ENCODE data around the gene SIRT3. TPM values are rescaled to one million over a fixed set of nuclear protein-coding genes. Genes with fewer than 3 reads are reported as not detected.

SIRT3 gene
- total RNA-seq, 1 donor from 2014 or later, result 11.4 TPM

GRCh38 chr11:202490-202889, 33.7 kb downstream of the SIRT3 start:
- Histone ChIP-seq H3K36me3 (ENCODE audit: control insufficient read depth, insufficient read depth, low read length) (no peaks in the 10 kb centered on the region), H3K4me3 (ENCODE audit: low read depth, low read length) (no peak overlapping the region), H3K27me3 (ENCODE audit: control insufficient read depth, insufficient read depth, low read length) (no peaks in the 10 kb centered on the region)
- TF ChIP-seq CTCF (IDR thresholded peaks at IDR 0.05; ENCODE audit: insufficient read depth, low read length, poor library complexity, severe bottlenecking), result no peak
- no peak for DNase-seq (ENCODE audit: low read depth)

- Histone ChIP-seq H3K4me3 (ENCODE audit: low read depth, low read length) (no peak overlapping the region), H3K27me3 (ENCODE audit: control insufficient read depth, insufficient read depth, low read length) (no peaks in the 10 kb centered on the region), H3K36me3 (ENCODE audit: control insufficient read depth, insufficient read depth, low read length) (no peaks in the 10 kb centered on the region)
- no peak for DNase-seq (ENCODE audit: low read depth)
- no peak for TF ChIP-seq CTCF (IDR thresholded peaks at IDR 0.05; ENCODE audit: insufficient read depth, low read length, poor library complexity, severe bottlenecking)
Measured at GRCh38 chr11:201966-202365, 34.2 kb downstream of the SIRT3 start.

GRCh38 chr11:200224-201003, 35.7 kb downstream of the SIRT3 start:
- Histone ChIP-seq H3K4me3 (ENCODE audit: low read depth, low read length) (no peak overlapping the region), H3K36me3 (ENCODE audit: control insufficient read depth, insufficient read depth, low read length) (no peaks in the 10 kb centered on the region), H3K27me3 (ENCODE audit: control insufficient read depth, insufficient read depth, low read length) (no peaks in the 10 kb centered on the region)
- no peak for DNase-seq (ENCODE audit: low read depth)
- TF ChIP-seq CTCF (IDR thresholded peaks at IDR 0.05; ENCODE audit: insufficient read depth, low read length, poor library complexity, severe bottlenecking), result no peak

GRCh38 chr11:199782-200181, 36.4 kb downstream of the SIRT3 start:
- H3K4me3 ChIP-seq (ENCODE audit: low read depth, low read length), result no peak overlapping the region
- no peaks in the 10 kb centered on the region for H3K36me3 ChIP-seq (ENCODE audit: control insufficient read depth, insufficient read depth, low read length)
- DNase-seq (ENCODE audit: low read depth), result no peak
- no peaks in the 10 kb centered on the region for H3K27me3 ChIP-seq (ENCODE audit: control insufficient read depth, insufficient read depth, low read length)
- TF ChIP-seq CTCF (IDR thresholded peaks at IDR 0.05; ENCODE audit: insufficient read depth, low read length, poor library complexity, severe bottlenecking), result no peak

- no peaks in the 10 kb centered on the region for H3K27me3 ChIP-seq (ENCODE audit: control insufficient read depth, insufficient read depth, low read length)
- H3K4me3 ChIP-seq (ENCODE audit: low read depth, low read length), result no peak overlapping the region
- no peak for DNase-seq (ENCODE audit: low read depth)
- TF ChIP-seq CTCF (IDR thresholded peaks at IDR 0.05; ENCODE audit: insufficient read depth, low read length, poor library complexity, severe bottlenecking), result no peak
- no peaks in the 10 kb centered on the region for H3K36me3 ChIP-seq (ENCODE audit: control insufficient read depth, insufficient read depth, low read length)
Measured at GRCh38 chr11:199004-199581, 37.0 kb downstream of the SIRT3 start.

Data from kidney epithelial cell (primary cell).